Body of pancreas (tissue), 4 donors: ENCODE measurements around the gene INSR.

Experiments
- CTCF ChIP-seq, 7 experiments: fragments of 450-650 bp in 4 of 7; fragments of 200-600 bp in 3 of 7; sonication (generic) in 3 of 7; IDR thresholded peaks; one replicate each; pipeline ENCODE4 v1.5.1; 2016 to 2019; ENCODE audit warnings: antibody characterized with exemption in 7 of 7
- POLR2A ChIP-seq, 3 donors: fragments of 450-650 bp; IDR thresholded peaks; one replicate each; pipeline ENCODE4 v1.6.1; 2016; ENCODE audit warnings: antibody characterized with exemption in 3 of 3, mild to moderate bottlenecking in 2 of 3

DNA sequence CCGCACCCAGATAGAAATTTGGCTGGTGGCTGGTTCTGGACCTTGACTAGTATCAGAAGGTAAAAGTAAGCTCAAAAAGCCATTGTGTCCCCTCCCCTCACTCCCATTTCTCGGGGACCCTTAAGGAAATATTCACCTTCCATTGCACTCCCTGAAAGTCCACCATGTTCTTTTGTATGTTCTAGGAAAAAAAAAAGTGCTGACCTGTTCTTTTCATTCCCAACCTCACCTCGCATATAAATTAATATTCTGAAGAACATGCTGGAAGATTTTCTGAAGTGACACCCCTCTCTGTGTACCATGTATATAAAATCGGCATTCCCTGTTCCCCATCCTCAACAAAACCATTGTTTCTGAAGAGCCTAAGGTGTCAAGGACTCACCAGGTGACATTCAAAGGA, 181.5 kb downstream of the INSR start:
- TF ChIP-seq CTCF (IDR thresholded peaks at IDR 0.05), result no peak
- no peak for TF ChIP-seq POLR2A (IDR thresholded peaks at IDR 0.05)
